ENCODE data around the gene KIF18B.

Gene KIF18B

DNA sequence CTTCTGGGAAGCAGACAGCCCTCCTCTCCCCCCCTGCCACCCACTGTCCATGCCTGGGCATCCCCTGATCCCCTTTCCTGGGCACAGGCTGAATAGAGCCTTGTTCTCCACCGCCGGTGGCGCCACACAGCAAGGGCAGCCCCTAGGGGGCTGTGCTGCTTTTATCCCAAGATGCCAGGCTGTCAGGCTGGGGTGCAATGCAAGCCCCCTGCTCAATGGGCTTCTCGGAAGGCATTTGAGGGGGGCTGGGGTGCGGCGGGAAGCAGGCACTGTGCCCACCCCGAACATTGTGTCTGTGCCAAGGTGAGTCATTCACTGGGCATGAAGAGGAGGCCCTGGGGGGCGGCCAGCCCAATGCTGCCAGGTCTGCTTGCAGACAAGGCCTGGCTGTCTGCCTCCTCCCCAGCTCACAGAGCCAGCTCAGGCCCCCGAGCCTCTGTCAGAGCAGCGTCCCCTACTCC, 30.8 kb downstream of the KIF18B start:
- in situ Hi-C loops (cut with HindIII; ENCODE audit: low sequenced_read_pairs), result no loop called here

DNA sequence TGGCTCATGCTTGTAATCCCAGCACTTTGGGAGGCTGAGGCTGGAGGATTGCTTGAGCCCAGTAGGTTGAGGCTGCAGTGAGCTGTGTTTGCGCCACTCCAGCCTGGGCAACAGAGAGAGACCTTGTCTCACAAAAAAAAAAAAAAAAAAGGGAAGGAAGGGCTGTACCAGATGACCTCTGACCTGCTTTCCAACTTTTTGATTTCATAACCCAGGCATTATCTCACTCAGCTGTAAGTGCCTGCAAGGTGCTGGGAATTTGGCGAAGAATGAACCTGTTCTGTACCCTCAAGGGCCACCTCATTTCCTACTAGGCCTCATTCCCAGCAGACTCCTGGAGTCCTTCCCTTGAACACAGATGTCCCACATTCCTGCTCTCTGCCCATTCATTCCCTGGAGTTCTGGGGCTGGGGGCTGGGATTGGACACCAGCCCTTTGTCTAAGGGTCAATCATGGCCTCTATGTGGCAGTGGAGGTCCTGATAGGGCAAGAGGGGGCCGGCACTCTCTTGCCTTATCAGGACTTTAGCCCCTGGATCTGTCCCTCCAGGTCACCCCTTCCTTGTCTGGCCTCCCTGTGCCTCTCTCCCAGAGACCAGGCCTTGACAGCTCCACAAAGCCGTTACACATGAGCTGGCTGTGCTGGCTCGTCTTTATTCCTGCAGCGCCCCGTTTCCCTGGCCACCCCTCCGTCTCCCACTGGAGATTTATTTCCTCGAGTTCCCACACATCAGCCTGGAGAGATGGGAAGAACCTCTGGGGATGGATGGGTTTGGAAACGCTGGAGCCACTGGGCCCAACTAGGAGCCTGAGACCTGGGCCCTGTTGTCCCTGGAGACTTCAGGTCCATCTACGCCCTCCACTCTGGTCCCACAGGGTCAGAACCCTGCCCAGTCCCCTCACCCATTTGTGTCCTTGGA, 31.5 kb downstream of the KIF18B start:
- DNase-seq (ENCODE audit: low read depth, low spot score), result no peak
- H3K4me3 ChIP-seq (ENCODE audit: low read depth, low read length), result no peak overlapping the region
- TF ChIP-seq, protein P1, sequence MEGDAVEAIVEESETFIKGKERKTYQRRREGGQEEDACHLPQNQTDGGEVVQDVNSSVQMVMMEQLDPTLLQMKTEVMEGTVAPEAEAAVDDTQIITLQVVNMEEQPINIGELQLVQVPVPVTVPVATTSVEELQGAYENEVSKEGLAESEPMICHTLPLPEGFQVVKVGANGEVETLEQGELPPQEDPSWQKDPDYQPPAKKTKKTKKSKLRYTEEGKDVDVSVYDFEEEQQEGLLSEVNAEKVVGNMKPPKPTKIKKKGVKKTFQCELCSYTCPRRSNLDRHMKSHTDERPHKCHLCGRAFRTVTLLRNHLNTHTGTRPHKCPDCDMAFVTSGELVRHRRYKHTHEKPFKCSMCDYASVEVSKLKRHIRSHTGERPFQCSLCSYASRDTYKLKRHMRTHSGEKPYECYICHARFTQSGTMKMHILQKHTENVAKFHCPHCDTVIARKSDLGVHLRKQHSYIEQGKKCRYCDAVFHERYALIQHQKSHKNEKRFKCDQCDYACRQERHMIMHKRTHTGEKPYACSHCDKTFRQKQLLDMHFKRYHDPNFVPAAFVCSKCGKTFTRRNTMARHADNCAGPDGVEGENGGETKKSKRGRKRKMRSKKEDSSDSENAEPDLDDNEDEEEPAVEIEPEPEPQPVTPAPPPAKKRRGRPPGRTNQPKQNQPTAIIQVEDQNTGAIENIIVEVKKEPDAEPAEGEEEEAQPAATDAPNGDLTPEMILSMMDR (IDR thresholded peaks at IDR 0.05; ENCODE audit: low read depth, low read length), result no peak
- in situ Hi-C loops (cut with HindIII; ENCODE audit: low sequenced_read_pairs), result no loop called here

More for the DNA sequence above, 30.8 kb downstream of the KIF18B start:
- TF ChIP-seq, protein P1 (IDR thresholded peaks at IDR 0.05; ENCODE audit: low read depth, low read length), result peak; percentile 31
- no peak overlapping the region for H3K4me3 ChIP-seq (ENCODE audit: low read depth, low read length)
- peak; percentile 52 for DNase-seq (ENCODE audit: low read depth, low spot score)

DNA sequence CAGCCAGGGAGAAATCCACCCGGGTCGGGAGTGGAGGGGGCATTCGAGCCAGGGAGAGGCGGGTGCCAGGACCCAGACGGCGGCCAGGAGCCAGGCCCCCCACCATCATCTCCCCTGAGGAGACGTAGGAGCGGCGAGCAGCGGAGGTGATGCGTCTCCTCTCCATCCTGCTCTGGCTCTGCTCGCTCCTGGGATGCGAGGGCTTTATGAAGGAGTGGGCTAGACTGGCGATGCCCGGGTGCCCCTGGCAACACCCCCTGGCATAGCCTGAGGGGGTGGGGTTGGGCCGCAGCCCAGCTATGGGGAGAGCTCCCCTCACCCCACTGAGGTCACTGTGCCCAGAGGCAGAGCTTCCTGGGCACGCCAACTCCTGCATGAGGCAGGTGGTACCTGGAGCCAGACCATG, 32.2 kb downstream of the KIF18B start, which contains the start of gene GFAP:
GFAP (minus strand) TSS at position 180 of the 406 bp plus-strand sequence; CDS start at position 166, 14 bp downstream.
- no peak for DNase-seq (ENCODE audit: low read depth, low spot score)
- no peak within 1 kb of the TSS for H3K4me3 ChIP-seq (ENCODE audit: low read depth, low read length)
- in situ Hi-C loops (cut with HindIII; ENCODE audit: low sequenced_read_pairs), result no loop called here
- TF ChIP-seq, protein P1 (IDR thresholded peaks at IDR 0.05; ENCODE audit: low read depth, low read length), result no peak

DNA sequence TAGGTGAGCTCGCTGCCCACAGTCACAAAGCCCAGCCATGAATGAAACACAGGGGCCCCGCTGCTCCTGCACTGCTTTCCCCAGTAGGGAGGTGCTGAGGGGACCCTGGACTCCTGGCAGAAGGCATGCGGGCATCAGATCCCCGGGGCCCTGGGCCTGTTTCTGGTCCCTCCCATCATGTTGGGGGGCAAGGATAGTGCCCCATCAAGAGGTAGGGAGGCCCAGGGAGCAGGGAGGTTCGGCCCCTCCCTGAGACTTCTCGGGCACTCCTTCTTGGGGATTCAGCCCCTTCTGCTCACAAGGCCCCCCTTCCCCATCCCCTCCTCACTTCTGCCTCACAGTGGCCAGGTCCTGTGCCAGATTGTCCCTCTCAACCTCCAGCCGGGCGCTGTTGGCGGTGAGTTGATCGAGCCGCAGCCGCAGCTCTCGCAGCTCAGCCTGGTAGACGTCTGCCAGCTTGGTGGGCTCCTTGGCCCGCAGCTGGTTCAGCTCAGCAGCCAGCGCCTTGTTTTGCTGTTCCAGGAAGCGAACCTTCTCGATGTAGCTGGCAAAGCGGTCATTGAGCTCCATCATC, 32.8 kb downstream of the KIF18B start:
- H3K4me3 ChIP-seq (ENCODE audit: low read depth, low read length), result no peak overlapping the region
- TF ChIP-seq, protein P1 (IDR thresholded peaks at IDR 0.05; ENCODE audit: low read depth, low read length), result no peak
- in situ Hi-C loops (cut with HindIII; ENCODE audit: low sequenced_read_pairs), result no loop called here
- no peak for DNase-seq (ENCODE audit: low read depth, low spot score)

DNA sequence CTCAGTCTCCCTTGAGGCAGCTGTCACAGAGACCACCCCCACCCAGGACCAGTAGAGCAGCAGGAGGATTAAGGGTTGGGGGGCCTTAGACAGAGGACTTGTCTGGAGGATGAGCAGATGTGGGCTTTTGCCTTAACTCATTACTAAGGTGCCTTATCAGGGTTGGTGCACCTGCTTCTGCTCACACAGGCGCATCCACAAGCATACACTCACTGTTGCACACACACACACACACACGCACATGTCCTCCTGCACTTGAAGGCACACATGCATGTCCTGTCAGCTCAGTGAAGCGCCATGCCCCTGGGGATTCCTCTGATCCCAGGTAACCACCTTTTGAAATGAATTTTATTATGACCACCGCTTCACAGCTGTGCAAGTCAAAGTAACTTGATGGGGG, 33.4 kb downstream of the KIF18B start:
- no peak overlapping the region for H3K4me3 ChIP-seq (ENCODE audit: low read depth, low read length)
- in situ Hi-C loops (cut with HindIII; ENCODE audit: low sequenced_read_pairs), result no loop called here
- TF ChIP-seq, protein P1 (IDR thresholded peaks at IDR 0.05; ENCODE audit: low read depth, low read length), result no peak
- DNase-seq (ENCODE audit: low read depth, low spot score), result no peak

DNA sequence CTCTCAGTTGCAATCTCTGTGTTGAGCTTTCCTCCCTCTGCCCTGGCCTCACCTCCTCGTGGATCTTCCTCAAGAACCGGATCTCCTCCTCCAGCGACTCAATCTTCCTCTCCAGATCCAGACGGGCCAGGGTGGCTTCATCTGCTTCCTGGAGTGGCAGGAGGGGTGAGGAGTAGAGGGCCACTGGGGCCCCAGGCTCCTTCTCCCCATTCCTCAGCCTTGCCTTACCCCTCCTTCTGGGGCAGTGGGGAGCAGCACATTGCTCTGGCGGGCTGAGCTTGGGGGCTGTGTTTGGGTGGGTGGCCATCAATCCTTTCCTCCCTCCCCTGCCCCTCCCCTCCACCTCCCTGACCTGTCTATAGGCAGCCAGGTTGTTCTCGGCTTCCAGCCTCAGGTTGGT, 33.9 kb downstream of the KIF18B start:
- no peak for DNase-seq (ENCODE audit: low read depth, low spot score)
- no peak overlapping the region for H3K4me3 ChIP-seq (ENCODE audit: low read depth, low read length)
- in situ Hi-C loops (cut with HindIII; ENCODE audit: low sequenced_read_pairs), result no loop called here
- TF ChIP-seq, protein P1 (IDR thresholded peaks at IDR 0.05; ENCODE audit: low read depth, low read length), result no peak

Measured in astrocyte of the spinal cord (primary cell).